Fibroblast of skin of left biceps (primary cell): Measurements from ENCODE around the gene TTLL8.

ENCODE experiments used
- DNase-seq, 2 experiments: peaks; one replicate each; pipeline ENCODE4 v3.0.0-alpha.2; 2013; ENCODE audit warnings: low read depth in 2 of 2

The TTLL8 gene

GRCh38 chr22:50041361-50042065 is 16.6 kb downstream of the TTLL8 start:
- DNase-seq, result no peak

- no peak for DNase-seq
Observed at GRCh38 chr22:50040717-50041116, 17.4 kb downstream of the TTLL8 start.

- DNase-seq, result no peak
Observed at GRCh38 chr22:50039669-50040443, 18.2 kb downstream of the TTLL8 start.

GRCh38 chr22:50035976-50036724 is 21.9 kb downstream of the TTLL8 start:
- DNase-seq, result no peak

GRCh38 chr22:50035131-50035881 is 22.8 kb downstream of the TTLL8 start:
- DNase-seq, result no peak

GRCh38 chr22:50034126-50035081 is 23.7 kb downstream of the TTLL8 start:
- DNase-seq, result no peak

- no peak for DNase-seq
Observed at GRCh38 chr22:50032941-50033601, 25.0 kb downstream of the TTLL8 start.

GRCh38 chr22:50032109-50032871 is 25.8 kb downstream of the TTLL8 start:
- no peak for DNase-seq

- DNase-seq, result no peak
Observed at GRCh38 chr22:50031189-50032091, 26.7 kb downstream of the TTLL8 start.

- DNase-seq, result peak; percentile 10
Observed at GRCh38 chr22:50030297-50031188, 27.6 kb downstream of the TTLL8 start.

- no peak for DNase-seq
Observed at GRCh38 chr22:50027639-50028537, 30.2 kb downstream of the TTLL8 start.

- no peak for DNase-seq
Observed at GRCh38 chr22:50025993-50026392, 32.1 kb downstream of the TTLL8 start.

GRCh38 chr22:50022171-50022819 is 35.8 kb downstream of the TTLL8 start:
- DNase-seq, result no peak

GRCh38 chr22:50020606-50021005 is 37.5 kb downstream of the TTLL8 start:
- DNase-seq, result no peak

GRCh38 chr22:50019316-50019715 is 38.8 kb downstream of the TTLL8 start:
- DNase-seq, result no peak
